GM18519 (cell line): ENCODE data around the gene WLS.

Source experiments
- ATAC-seq: cut with Tn5 transposase; IDR thresholded peaks from one replicate; pipeline ENCODE4 v1.9.1; 2021; ENCODE audit warnings: mild to moderate bottlenecking, moderate library complexity; ENCODE audit not compliant: unreplicated experiment, low FRiP score

WLS gene

DNA sequence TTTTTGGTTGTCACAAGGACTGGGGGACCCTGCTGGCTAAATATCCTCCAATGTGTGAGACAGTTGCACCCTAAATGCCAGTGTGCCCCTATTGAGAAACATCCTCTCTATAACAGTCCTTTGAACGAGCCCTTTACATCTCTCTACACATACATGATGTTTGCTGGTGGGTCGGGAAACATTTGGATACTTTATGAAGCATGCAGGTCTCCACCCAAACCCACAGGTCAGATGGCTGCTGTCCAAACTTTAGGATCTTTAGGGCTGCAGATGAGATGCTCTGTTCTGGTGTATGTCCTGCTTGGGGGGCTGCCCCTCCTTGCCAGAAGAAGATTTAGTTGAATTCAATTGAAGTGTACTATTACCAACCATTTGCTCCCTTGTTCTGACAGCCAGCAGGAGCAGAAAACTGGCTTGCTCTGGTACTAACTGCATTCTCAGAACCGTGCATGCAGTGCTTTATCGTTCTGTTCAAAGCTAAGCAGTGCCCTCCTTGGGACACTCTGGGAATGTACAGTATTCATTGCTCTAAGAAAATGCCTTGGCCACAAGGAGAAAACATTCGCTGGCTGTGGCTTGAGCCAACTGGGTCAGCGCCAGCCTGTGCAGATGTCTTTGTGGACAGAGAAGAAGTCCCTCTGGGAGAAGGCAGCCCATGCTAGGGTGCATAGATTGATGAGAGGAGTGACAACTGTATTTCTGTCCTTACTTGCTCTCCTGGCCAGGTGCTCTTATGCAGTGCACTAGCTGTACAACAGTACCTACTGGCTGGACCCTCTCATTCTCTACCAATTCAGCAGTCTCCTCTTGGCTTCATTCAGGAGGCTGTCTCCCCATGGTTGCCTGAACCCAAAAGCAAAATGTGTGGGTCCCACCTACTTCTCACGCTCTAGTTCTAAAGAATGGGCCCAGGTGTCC is 120.5 kb downstream of the WLS start:
- no peak for ATAC-seq

DNA sequence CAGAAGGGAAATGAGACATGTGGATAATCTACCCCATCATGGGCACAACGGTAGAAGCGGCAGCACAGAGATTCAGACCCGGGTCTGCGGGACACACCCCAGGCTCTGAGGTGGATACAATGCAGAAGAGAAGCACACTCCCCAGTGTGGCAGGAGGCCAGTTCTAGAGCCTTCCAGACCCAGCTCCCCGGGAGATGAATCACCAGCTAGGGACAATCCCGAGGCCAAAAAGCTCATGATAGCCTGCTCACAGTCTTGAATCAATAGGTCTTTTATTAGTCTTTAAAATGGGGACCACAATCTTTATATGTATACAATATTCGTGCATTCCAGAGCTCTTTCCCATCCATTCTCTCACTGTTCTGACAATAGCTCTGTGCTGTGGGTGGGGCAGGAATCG is 124.6 kb downstream of the WLS start:
- no peak for ATAC-seq

GRCh38 chr1:68103884-68104554 is 128.3 kb downstream of the WLS start:
- ATAC-seq, result no peak

DNA sequence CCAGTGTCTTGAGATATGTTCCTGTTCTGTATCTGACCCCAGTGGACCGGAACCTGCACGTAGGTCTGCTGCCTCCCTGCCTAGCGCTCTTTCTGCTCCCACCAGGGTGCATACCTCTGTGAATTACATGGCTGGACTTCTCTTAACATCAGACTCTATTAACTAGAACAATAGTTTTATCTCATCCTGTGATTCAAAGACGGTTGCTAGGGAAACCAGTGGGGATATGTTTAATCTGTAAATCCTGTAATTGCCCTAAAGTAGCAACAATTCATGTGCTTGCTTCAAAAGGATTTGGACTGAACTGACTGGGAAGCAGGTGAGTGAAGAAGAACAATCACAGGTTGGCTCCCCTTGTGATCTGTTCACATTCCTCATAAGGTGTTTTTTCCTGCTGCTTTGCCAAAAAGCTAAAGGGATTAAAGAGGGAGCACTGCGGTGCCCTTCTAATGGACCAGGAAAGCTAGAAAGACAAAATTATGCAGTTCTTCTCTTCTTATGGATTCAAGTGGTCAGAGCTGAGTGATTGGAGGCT is 129.2 kb downstream of the WLS start:
- ATAC-seq, result no peak

GRCh38 chr1:68101829-68102228 is 130.5 kb downstream of the WLS start:
- no peak for ATAC-seq

DNA sequence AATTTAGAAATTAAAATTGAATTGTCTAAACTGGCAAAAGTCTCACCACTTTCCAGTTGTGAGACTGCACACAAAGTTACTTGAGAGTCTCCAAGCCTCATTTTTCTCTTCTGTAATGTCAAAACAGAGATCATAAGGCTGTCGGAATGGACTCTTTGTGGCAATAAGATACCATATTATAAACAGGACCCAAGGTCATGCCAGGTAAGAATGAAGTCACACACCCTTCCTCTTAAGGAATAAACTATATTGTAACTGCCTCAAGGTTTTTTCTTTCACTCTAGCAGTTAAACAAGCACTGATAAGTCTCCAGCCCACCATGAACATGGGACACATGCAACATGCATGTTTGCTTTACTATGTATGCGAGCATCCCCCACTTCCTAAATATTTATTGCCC is 131.8 kb downstream of the WLS start:
- ATAC-seq, result no peak

DNA sequence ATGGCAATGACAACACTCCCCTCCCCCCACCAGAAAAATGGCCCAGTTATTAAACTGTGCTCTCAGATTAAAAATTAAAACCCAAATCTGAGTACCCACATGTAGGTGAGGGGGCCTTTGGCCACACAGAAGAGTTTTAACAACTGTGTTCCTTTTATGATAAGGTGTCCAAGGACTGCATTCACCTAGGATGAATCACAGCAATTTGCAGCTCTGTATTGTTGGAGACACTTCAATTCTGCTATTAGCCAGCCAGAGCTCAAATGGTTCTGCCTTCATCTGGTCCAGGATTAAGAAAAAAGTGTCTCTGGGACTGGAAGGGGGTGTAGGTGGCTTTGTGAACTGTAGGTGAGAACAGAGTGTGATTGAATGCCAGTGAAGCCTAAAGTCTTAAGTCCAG is 138.6 kb downstream of the WLS start:
- no peak for ATAC-seq

DNA sequence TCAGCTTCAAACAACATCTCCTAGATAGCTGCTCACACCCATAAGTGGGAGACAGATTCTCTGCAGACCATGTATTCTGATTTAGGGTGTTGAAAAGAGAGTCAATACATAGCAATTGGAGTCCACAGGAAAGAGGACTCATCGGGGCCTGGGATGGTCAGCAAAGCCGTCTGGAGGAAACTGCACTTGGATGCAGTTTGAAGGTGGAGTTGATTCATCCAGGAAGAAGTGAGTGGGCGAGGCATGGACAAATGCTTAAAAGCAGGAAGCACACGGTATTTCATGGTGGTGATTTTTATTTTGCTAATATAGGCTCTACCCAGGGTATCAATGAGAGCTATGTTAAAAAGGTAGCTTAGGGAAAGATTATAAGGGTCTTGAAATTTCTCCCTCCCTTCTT is 145.1 kb downstream of the WLS start:
- ATAC-seq, result no peak

- ATAC-seq, result no peak
These were observed 146.6 kb downstream of the WLS start for GRCh38 chr1:68085752-68086151.

GRCh38 chr1:68083686-68084085 is 148.6 kb downstream of the WLS start:
- no peak for ATAC-seq

- ATAC-seq, result no peak
These were observed 150.5 kb downstream of the WLS start for GRCh38 chr1:68081775-68082283.

- no peak for ATAC-seq
These were observed 153.7 kb downstream of the WLS start for GRCh38 chr1:68078647-68079046.
